PC-3 (cell line): Measurements from ENCODE around the gene KIF18A.

ENCODE experiments used
- EZH2 ChIP-seq: fragments of 300-600 bp; sonication (generic); IDR thresholded peaks from one replicate; pipeline ENCODE4 v1.6.1; 2017; ENCODE audit warnings: antibody characterized with exemption, mild to moderate bottlenecking, low read length; ENCODE audit not compliant: unreplicated experiment
- EZH2phosphoT487 ChIP-seq: fragments of 300-600 bp; sonication (generic); IDR thresholded peaks from 2 replicates; pipeline ENCODE4 v1.6.1; 2018; ENCODE audit warnings: mild to moderate bottlenecking, antibody characterized with exemption, low read length, borderline replicate concordance
- TF ChIP-seq, protein P1 (sequence below): fragments of 300-600 bp; sonication (generic); conservative IDR thresholded peaks from 2 replicates; pipeline ENCODE4 v1.5.1; 2017; ENCODE audit warnings: antibody characterized with exemption, low read depth, mild to moderate bottlenecking, low read length

DNA sequence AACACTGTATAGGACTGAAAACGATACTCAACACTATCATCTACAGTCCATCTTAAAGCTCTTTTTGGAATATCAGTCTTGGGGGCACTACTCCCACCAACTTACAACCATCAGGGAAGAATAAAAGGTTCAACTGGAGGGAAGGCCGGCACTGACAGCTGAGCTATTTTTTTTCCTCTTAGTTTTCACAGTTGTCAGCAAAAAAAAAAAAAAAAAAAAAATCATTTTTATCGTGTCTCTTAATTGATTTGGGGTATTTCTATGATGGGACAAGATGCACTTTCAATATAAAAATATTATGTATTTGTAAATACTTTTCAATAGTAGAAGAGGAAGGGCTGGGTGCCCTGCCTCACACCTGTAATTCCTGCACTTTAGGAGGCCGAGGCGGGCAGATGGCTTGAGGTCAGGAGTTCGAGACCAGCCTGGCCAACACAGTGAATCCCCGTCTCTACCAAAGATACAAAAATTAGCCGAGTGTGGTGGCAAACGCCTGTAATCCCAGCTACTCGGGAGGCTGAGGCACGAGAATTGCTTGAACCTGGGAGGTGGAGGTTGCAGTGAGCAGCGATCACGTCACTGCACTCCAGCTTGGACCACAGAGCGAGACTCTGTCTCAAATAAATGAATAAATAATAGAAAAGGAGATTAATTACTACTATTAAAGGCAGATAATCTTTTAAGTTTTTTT, 1.5 kb downstream of the KIF18A start:
- TF ChIP-seq, protein P1, sequence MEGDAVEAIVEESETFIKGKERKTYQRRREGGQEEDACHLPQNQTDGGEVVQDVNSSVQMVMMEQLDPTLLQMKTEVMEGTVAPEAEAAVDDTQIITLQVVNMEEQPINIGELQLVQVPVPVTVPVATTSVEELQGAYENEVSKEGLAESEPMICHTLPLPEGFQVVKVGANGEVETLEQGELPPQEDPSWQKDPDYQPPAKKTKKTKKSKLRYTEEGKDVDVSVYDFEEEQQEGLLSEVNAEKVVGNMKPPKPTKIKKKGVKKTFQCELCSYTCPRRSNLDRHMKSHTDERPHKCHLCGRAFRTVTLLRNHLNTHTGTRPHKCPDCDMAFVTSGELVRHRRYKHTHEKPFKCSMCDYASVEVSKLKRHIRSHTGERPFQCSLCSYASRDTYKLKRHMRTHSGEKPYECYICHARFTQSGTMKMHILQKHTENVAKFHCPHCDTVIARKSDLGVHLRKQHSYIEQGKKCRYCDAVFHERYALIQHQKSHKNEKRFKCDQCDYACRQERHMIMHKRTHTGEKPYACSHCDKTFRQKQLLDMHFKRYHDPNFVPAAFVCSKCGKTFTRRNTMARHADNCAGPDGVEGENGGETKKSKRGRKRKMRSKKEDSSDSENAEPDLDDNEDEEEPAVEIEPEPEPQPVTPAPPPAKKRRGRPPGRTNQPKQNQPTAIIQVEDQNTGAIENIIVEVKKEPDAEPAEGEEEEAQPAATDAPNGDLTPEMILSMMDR: no peak
- no peak for TF ChIP-seq EZH2phosphoT487
- TF ChIP-seq EZH2: no peak
